ENCODE data around the gene KCTD12. TPM values are rescaled to one million over a fixed set of nuclear protein-coding genes. Genes with fewer than 3 reads are reported as not detected.

Gene KCTD12
- total RNA-seq: 33.8 to 49.6 TPM (median 34.1 TPM) in 3 replicates
- long read RNA-seq, full-length matches to known transcripts: 10 of 10 reads
- long read RNA-seq, partial matches to known transcripts: 0 of 10 reads
- long read RNA-seq, other reads (novel, unspliced or antisense): 0 of 10 reads

DNA sequence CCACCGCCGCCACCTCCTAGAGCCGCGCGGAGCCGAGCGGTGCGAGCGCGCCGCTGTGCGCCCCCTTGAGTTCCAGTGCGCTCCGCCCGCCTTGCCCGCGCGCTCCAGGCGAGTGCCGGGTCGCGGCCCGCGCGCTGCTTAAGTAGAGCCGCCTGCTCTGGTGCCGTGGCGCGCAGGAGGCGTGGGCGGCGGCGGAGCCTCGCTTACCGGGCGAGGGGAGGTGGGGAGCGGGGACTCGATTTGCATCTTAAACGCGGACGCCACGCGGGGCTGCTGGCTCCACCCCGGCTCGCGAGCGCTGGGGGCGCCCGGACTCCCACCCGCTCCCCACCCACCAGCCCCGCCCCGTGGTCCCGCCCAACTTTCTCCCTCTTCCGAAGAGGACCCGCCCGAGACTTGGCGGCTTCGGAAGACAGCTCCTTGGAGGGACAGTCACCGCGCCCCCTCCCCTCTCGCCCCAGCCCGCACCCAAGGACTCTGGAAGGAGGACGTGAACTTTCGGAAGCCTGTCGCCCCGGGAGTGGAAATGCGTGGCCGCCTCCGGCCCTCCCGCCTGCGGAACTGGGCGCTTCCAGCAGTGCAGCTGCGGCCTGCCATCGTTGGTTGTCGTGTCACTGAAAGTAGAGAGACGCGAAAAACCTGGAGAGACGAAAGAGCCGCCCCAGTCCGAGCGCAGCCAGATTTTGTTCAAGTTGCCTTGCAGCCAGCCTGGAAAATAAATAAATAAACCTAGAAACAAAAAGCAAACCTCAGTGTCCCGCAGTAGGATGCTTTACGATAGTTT is at the start of gene KCTD12:
Gene KCTD12 (minus strand): TSS at position 114 of the 784 bp plus-strand sequence. CDS start 257 bp downstream, outside the sequence.
- peak within 1 kb of the TSS; percentile 87 for H3K4me3 Mint-ChIP-seq (ENCODE audit: unreplicated experiment)
- H3K27ac Mint-ChIP-seq (ENCODE audit: unreplicated experiment): peak within 1 kb of the TSS; percentile 94
- peak; percentile 90 for DNase-seq (ENCODE audit: low spot score)
- peaks cover 3% of the 10 kb centered on the region for H3K36me3 Mint-ChIP-seq (ENCODE audit: low read depth)
- peaks cover 39% of the 10 kb centered on the region for H3K4me1 Mint-ChIP-seq (ENCODE audit: low read depth)
- peaks cover 1% of the 10 kb centered on the region for H3K27me3 Mint-ChIP-seq (ENCODE audit: low read depth)
- no peaks in the 10 kb centered on the region for H3K9me3 Mint-ChIP-seq (ENCODE audit: low read depth)
- TF ChIP-seq, protein P1, sequence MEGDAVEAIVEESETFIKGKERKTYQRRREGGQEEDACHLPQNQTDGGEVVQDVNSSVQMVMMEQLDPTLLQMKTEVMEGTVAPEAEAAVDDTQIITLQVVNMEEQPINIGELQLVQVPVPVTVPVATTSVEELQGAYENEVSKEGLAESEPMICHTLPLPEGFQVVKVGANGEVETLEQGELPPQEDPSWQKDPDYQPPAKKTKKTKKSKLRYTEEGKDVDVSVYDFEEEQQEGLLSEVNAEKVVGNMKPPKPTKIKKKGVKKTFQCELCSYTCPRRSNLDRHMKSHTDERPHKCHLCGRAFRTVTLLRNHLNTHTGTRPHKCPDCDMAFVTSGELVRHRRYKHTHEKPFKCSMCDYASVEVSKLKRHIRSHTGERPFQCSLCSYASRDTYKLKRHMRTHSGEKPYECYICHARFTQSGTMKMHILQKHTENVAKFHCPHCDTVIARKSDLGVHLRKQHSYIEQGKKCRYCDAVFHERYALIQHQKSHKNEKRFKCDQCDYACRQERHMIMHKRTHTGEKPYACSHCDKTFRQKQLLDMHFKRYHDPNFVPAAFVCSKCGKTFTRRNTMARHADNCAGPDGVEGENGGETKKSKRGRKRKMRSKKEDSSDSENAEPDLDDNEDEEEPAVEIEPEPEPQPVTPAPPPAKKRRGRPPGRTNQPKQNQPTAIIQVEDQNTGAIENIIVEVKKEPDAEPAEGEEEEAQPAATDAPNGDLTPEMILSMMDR (IDR thresholded peaks at IDR 0.05): peak; percentile 69

DNA sequence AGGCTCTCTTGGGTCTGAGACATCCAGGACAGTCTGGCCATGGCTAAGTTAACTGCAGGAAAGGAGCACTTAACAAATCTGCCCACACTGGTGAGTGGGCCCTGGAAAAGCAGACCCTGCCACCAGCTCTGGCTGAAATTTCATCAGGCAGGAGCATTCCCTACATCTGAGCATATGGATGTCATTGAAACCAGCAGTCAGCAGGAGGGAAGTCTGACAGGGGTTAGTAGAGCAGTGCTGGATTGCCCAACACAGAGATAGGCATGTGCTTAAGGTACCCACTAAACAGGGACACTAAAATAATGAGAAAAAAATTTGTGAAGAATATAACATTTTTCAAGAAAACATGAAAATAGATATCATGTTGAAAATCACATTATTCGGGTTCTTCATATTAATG is 48.5 kb upstream of the KCTD12 start:
- peaks cover 21% of the 10 kb centered on the region for H3K9me3 Mint-ChIP-seq (ENCODE audit: low read depth)
- TF ChIP-seq, protein P1 (IDR thresholded peaks at IDR 0.05): no peak
- no peaks in the 10 kb centered on the region for H3K27me3 Mint-ChIP-seq (ENCODE audit: low read depth)
- H3K4me3 Mint-ChIP-seq (ENCODE audit: unreplicated experiment): no peak overlapping the region
- no peak for DNase-seq (ENCODE audit: low spot score)
- H3K27ac Mint-ChIP-seq (ENCODE audit: unreplicated experiment): peak overlapping the region; percentile 8
- H3K36me3 Mint-ChIP-seq (ENCODE audit: low read depth): no peaks in the 10 kb centered on the region
- peaks cover 29% of the 10 kb centered on the region for H3K4me1 Mint-ChIP-seq (ENCODE audit: low read depth)

DNA sequence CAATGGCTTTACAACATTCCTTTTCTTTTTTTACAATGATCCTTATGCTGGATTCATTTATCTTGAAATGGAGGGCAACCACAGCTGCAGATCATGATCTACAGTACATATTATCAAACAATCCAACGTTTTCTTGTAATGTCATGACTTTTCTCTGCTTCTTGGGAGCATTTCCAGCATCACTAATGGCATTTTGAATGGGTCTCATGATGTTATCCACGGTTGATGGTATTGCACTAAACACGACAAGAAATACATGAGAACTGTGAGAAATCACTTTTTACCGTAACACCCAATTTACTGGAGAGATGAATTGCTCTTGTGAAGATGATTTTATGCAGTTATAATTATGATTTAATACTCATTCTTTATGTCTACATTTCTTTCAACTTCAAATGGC is 45.9 kb upstream of the KCTD12 start:
- Mint-ChIP-seq H3K27ac (ENCODE audit: unreplicated experiment) (no peak overlapping the region), H3K9me3 (ENCODE audit: low read depth) (peaks cover 18% of the 10 kb centered on the region), H3K36me3 (ENCODE audit: low read depth) (no peaks in the 10 kb centered on the region), H3K27me3 (ENCODE audit: low read depth) (peaks cover 3% of the 10 kb centered on the region), H3K4me1 (ENCODE audit: low read depth) (peaks cover 9% of the 10 kb centered on the region), H3K4me3 (ENCODE audit: unreplicated experiment) (no peak overlapping the region)
- DNase-seq (ENCODE audit: low spot score): no peak
- TF ChIP-seq, protein P1 (IDR thresholded peaks at IDR 0.05): no peak

DNA sequence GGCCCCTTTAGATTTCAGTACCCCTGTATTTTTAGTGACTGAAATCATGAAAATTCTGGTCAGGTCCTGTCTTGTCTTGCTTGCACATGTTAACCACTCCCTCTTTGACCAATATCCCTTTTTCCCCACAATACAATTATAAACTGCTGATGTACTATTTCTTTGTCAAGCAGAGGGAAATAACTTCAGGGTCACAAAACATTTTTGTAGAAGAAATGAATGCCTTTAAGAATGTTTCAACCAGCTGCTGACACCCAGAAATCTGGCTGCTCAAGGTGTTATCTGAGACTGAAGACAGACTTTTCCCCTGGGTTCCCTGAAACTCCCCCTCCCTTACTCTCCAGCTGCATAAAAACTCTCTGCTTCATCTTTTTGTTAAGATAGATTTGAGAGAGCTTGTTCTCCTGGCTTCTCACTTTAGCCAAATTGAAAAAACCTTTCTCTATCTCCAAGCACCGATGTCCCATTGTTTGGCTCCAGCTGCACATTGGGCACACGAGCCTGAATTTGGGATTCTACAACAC is 43.7 kb upstream of the KCTD12 start:
- Mint-ChIP-seq H3K36me3 (ENCODE audit: low read depth) (no peaks in the 10 kb centered on the region), H3K27me3 (ENCODE audit: low read depth) (peaks cover 6% of the 10 kb centered on the region), H3K4me3 (ENCODE audit: unreplicated experiment) (no peak overlapping the region), H3K4me1 (ENCODE audit: low read depth) (peaks cover 3% of the 10 kb centered on the region), H3K27ac (ENCODE audit: unreplicated experiment) (no peak overlapping the region), H3K9me3 (ENCODE audit: low read depth) (peaks cover 11% of the 10 kb centered on the region)
- no peak for DNase-seq (ENCODE audit: low spot score)
- TF ChIP-seq, protein P1 (IDR thresholded peaks at IDR 0.05): no peak

DNA sequence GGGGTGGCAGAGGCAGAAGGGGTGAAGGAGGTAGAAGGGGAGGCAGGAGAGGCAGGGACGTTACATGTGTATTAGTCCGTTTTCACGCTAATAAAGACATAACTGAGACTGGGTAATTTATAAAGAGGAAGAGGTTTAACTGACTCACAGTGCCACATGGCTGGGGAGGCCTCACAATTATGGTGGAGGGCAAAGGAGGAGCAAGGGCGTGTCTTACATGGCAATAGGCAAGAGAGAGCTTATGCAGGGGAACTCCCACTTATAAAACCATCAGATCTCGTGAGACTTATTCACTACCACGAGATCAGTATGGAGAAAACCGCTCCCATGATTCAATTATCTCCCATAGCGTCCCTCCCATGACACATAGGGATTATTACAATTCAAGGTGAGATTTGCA is 43.1 kb upstream of the KCTD12 start:
- Mint-ChIP-seq H3K36me3 (ENCODE audit: low read depth) (no peaks in the 10 kb centered on the region), H3K9me3 (ENCODE audit: low read depth) (peaks cover 11% of the 10 kb centered on the region), H3K27me3 (ENCODE audit: low read depth) (peaks cover 6% of the 10 kb centered on the region), H3K27ac (ENCODE audit: unreplicated experiment) (no peak overlapping the region), H3K4me1 (ENCODE audit: low read depth) (no peaks in the 10 kb centered on the region), H3K4me3 (ENCODE audit: unreplicated experiment) (no peak overlapping the region)
- DNase-seq (ENCODE audit: low spot score): no peak
- TF ChIP-seq, protein P1 (IDR thresholded peaks at IDR 0.05): no peak

All from chondrocyte (in vitro differentiated cells).